ENCODE data around the gene NCLN.
"Not testable (repeated sequence)": the region's sequence is repeated elsewhere in the genome, so short reads cannot be mapped to it uniquely, and the experiment has no call there.

NCLN gene

GRCh38 chr19:3185461-3186159, at the start of gene NCLN:
Gene NCLN (plus strand): TSS chr19:3185930. CDS start chr19:3186031, 101 bp downstream.
- peak; percentile 99 for DNase-seq

- DNase-seq, result no peak
Measured at GRCh38 chr19:3135961-3136683, 49.6 kb upstream of the NCLN start, which contains the start of gene GNA15. Gene GNA15 (plus strand): TSS chr19:3136033. CDS start chr19:3136451, 418 bp downstream.

- no peak for DNase-seq
Measured at GRCh38 chr19:3136684-3137055, 49.1 kb upstream of the NCLN start.

- no peak for DNase-seq
Measured at GRCh38 chr19:3137119-3137518, 48.6 kb upstream of the NCLN start.

GRCh38 chr19:3138268-3138667, 47.5 kb upstream of the NCLN start:
- DNase-seq, result no peak

GRCh38 chr19:3140667-3141038, 45.1 kb upstream of the NCLN start:
- no peak for DNase-seq

- DNase-seq, result no peak
Measured at GRCh38 chr19:3142292-3142670, 43.4 kb upstream of the NCLN start.

GRCh38 chr19:3142781-3143337, 42.9 kb upstream of the NCLN start:
- no peak for DNase-seq

GRCh38 chr19:3145909-3146676, 39.6 kb upstream of the NCLN start:
- no peak for DNase-seq

- no peak for DNase-seq
Measured at GRCh38 chr19:3146677-3147100, 39.0 kb upstream of the NCLN start.

- no peak for DNase-seq
Measured at GRCh38 chr19:3148503-3148902, 37.2 kb upstream of the NCLN start.

- no peak for DNase-seq
Measured at GRCh38 chr19:3149089-3149488, 36.6 kb upstream of the NCLN start.

GRCh38 chr19:3149526-3150505, 35.9 kb upstream of the NCLN start:
- DNase-seq, result peak; percentile 35

GRCh38 chr19:3150739-3151329, 34.9 kb upstream of the NCLN start:
- no peak for DNase-seq

GRCh38 chr19:3151563-3152418, 33.9 kb upstream of the NCLN start:
- DNase-seq, result no peak

- no peak for DNase-seq
Measured at GRCh38 chr19:3152419-3152780, 33.3 kb upstream of the NCLN start.

- no peak for DNase-seq
Measured at GRCh38 chr19:3153286-3154230, 32.2 kb upstream of the NCLN start.

- DNase-seq, result not testable (repeated sequence)
Measured at GRCh38 chr19:3154447-3154846, 31.3 kb upstream of the NCLN start.

GRCh38 chr19:3154957-3155736, 30.6 kb upstream of the NCLN start:
- no peak for DNase-seq

All from retina (tissue), 1 donor.